Measurements from ENCODE around the gene AP2S1.
"Not testable (repeated sequence)": the region's sequence is repeated elsewhere in the genome, so short reads cannot be mapped to it uniquely, and the experiment has no call there.

The AP2S1 gene

GRCh38 chr19:46867170-46867569 is 16.5 kb upstream of the AP2S1 start:
- DNase-seq (ENCODE audit: low spot score) = no peak

- peak; percentile 68 for DNase-seq (ENCODE audit: low spot score)
Measured at GRCh38 chr19:46866407-46867136, 15.9 kb upstream of the AP2S1 start.

GRCh38 chr19:46863818-46864629 is 13.4 kb upstream of the AP2S1 start:
- no peak for DNase-seq (ENCODE audit: low spot score)

- no peak for DNase-seq (ENCODE audit: low spot score)
Measured at GRCh38 chr19:46862974-46863632, 12.5 kb upstream of the AP2S1 start.

GRCh38 chr19:46862503-46862834 is 11.8 kb upstream of the AP2S1 start:
- DNase-seq (ENCODE audit: low spot score) = no peak

GRCh38 chr19:46861691-46862502 is 11.3 kb upstream of the AP2S1 start:
- no peak for DNase-seq (ENCODE audit: low spot score)

- DNase-seq (ENCODE audit: low spot score) = no peak
Measured at GRCh38 chr19:46860846-46861690, 10.4 kb upstream of the AP2S1 start, which contains the start of gene ARHGAP35. TSS of gene ARHGAP35 (plus strand) at chr19:46860997. CDS start at chr19:46918676, 57,679 bp downstream.

GRCh38 chr19:46860125-46860845 is 9.6 kb upstream of the AP2S1 start:
- peak; percentile 96 for DNase-seq (ENCODE audit: low spot score)

GRCh38 chr19:46859637-46860124 is 9.0 kb upstream of the AP2S1 start:
- DNase-seq (ENCODE audit: low spot score) = peak; percentile 60

- DNase-seq (ENCODE audit: low spot score) = peak; percentile 71
Measured at GRCh38 chr19:46856062-46857022, 5.7 kb upstream of the AP2S1 start.

- not testable (repeated sequence) for DNase-seq (ENCODE audit: low spot score)
Measured at GRCh38 chr19:46854698-46855097, 4.1 kb upstream of the AP2S1 start.

- no peak for DNase-seq (ENCODE audit: low spot score)
Measured at GRCh38 chr19:46852830-46853229, 2.2 kb upstream of the AP2S1 start.

GRCh38 chr19:46849610-46850009 is 1.0 kb downstream of the AP2S1 start:
- no peak for DNase-seq (ENCODE audit: low spot score)

GRCh38 chr19:46848389-46848788 is 2.3 kb downstream of the AP2S1 start:
- no peak for DNase-seq (ENCODE audit: low spot score)

- no peak for DNase-seq (ENCODE audit: low spot score)
Measured at GRCh38 chr19:46847528-46847927, 3.1 kb downstream of the AP2S1 start.

- DNase-seq (ENCODE audit: low spot score) = no peak
Measured at GRCh38 chr19:46845959-46846459, 4.6 kb downstream of the AP2S1 start.

GRCh38 chr19:46844067-46844489 is 6.6 kb downstream of the AP2S1 start:
- no peak for DNase-seq (ENCODE audit: low spot score)

GRCh38 chr19:46842791-46843190 is 7.9 kb downstream of the AP2S1 start:
- DNase-seq (ENCODE audit: low spot score) = no peak
